Mammary epithelial cell (primary cell): Measurements from ENCODE around the gene AMOT.

ENCODE experiments used
- EZH2 ChIP-seq: IDR thresholded peaks from 2 replicates; pipeline ENCODE4 v1.6.1; 2012; ENCODE audit warnings: low read length, inconsistent platforms, borderline replicate concordance
- TF ChIP-seq, protein P1 (sequence below), 2 donors: IDR thresholded peaks in 1 of 2; conservative IDR thresholded peaks in 1 of 2; 2 replicates each; pipeline ENCODE4 v1.5.1; 2011 to 2012; ENCODE audit warnings: inconsistent platforms in 2 of 2, low read length in 2 of 2, mild to moderate bottlenecking in 2 of 2, control low read depth in 1 of 2, low read depth in 1 of 2; ENCODE audit not compliant: insufficient read depth in 1 of 2; ENCODE audit errors: extremely low read depth in 1 of 2

DNA sequence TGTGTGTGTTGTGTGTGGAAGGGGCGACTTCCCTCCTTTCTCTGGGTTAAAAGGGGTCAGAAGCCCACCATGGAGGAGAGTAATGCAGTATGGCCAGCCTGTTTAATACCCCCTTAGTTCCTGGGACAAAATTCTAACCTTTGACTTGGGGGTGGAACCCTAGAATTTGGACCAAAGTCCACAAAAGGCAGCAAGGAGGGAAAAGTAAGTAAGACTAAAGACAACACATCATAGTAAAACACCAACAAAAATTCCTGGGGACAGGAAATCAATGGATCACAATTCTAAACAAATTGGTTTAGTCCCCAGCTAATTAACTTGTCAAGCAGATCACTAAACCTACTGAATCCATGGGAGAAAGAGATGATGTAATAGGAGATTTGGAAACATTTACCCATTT is 3.1 kb downstream of the AMOT start:
- TF ChIP-seq, protein P1, sequence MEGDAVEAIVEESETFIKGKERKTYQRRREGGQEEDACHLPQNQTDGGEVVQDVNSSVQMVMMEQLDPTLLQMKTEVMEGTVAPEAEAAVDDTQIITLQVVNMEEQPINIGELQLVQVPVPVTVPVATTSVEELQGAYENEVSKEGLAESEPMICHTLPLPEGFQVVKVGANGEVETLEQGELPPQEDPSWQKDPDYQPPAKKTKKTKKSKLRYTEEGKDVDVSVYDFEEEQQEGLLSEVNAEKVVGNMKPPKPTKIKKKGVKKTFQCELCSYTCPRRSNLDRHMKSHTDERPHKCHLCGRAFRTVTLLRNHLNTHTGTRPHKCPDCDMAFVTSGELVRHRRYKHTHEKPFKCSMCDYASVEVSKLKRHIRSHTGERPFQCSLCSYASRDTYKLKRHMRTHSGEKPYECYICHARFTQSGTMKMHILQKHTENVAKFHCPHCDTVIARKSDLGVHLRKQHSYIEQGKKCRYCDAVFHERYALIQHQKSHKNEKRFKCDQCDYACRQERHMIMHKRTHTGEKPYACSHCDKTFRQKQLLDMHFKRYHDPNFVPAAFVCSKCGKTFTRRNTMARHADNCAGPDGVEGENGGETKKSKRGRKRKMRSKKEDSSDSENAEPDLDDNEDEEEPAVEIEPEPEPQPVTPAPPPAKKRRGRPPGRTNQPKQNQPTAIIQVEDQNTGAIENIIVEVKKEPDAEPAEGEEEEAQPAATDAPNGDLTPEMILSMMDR (conservative IDR thresholded peaks at IDR 0.05 in 1 of 2, IDR thresholded peaks at IDR 0.05 in 1 of 2; ENCODE audit: extremely low read depth in 1 of 2, insufficient read depth in 1 of 2, low read depth in 1 of 2, low read length in 2 of 2): no peak
- no peak for TF ChIP-seq EZH2
